ENCODE data around the gene RAD18. TPM values are rescaled to one million over a fixed set of nuclear protein-coding genes. Genes with fewer than 3 reads are reported as not detected.

The RAD18 gene
- total RNA-seq, 4 donors from 2014 or later = 3.5 to 11.7 (median 10.7) TPM

DNA sequence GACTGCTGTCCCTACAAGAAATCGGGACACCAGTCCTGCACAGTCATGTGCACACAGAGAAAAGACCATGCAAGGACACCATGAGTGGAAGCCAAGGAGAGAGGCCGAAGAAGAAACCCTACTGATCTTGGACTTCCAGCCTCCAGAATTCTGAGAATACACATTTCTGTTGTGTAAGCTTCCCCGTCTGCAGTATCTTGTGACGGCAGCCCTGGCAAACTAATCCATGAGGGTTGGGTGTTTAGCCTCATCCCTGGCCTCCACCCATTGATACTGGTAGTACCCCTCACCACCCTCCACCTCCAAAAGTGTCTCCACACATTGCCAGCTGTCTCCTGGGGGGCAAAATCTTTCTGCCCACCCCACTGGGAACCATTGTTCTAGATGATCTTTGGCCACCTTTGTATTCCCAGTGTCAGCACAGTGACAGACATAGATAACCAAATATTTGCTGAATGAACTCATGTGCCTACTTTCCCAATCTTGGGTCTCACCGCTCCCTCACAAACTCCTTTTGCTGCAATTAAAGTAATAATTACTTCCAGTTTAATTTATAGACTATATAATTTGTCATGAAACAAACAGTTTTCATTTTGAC lies 83.8 kb downstream of the RAD18 start:
- H3K27ac ChIP-seq = no peak overlapping the region
- H3K27me3 ChIP-seq = no peaks in the 10 kb centered on the region
- no peak for DNase-seq (ENCODE audit: low spot score in 2 of 2)
- no peak for TF ChIP-seq POLR2A (IDR thresholded peaks at IDR 0.05)
- TF ChIP-seq EP300 (IDR thresholded peaks at IDR 0.05) = no peak
- TF ChIP-seq, protein P1, sequence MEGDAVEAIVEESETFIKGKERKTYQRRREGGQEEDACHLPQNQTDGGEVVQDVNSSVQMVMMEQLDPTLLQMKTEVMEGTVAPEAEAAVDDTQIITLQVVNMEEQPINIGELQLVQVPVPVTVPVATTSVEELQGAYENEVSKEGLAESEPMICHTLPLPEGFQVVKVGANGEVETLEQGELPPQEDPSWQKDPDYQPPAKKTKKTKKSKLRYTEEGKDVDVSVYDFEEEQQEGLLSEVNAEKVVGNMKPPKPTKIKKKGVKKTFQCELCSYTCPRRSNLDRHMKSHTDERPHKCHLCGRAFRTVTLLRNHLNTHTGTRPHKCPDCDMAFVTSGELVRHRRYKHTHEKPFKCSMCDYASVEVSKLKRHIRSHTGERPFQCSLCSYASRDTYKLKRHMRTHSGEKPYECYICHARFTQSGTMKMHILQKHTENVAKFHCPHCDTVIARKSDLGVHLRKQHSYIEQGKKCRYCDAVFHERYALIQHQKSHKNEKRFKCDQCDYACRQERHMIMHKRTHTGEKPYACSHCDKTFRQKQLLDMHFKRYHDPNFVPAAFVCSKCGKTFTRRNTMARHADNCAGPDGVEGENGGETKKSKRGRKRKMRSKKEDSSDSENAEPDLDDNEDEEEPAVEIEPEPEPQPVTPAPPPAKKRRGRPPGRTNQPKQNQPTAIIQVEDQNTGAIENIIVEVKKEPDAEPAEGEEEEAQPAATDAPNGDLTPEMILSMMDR (IDR thresholded peaks at IDR 0.05) = no peak
- peaks cover 0 to 66% (median 0%) of the 10 kb centered on the region in 3 donors for H3K36me3 ChIP-seq
- H3K9me3 ChIP-seq = no peaks in the 10 kb centered on the region
- no peaks in the 10 kb centered on the region for H3K4me1 ChIP-seq
- no peak overlapping the region for H3K4me3 ChIP-seq
- WGBS, 2 donors = 92 to 93% methylated on average over 5 of the region's 5 CpGs

DNA sequence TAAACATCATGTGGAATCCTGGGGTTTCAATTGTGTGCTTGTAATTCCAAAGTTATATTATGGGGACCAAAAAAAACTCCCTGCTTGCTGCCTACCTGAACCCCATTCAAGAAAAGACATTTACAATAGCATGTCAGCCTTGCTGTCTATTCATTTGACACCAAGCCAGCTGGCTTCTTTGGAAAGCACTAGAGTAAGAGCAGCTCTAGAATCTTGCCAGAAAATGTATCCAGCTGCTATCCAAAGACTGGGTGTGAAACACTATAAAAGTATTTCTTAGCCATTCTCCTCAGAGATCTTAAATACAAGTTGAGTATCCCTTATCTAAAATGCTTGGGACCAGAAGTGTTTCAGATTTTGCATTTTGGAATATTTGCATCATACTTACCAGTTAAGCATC lies 87.4 kb downstream of the RAD18 start:
- Histone ChIP-seq H3K4me1 (no peaks in the 10 kb centered on the region), H3K4me3 (no peak overlapping the region), H3K36me3 (peaks cover 0 to 39% (median 0%) of the 10 kb centered on the region in 3 donors), H3K27me3 (no peaks in the 10 kb centered on the region), H3K27ac (no peak overlapping the region), H3K9me3 (no peaks in the 10 kb centered on the region)
- TF ChIP-seq, protein P1 (IDR thresholded peaks at IDR 0.05) = no peak
- no peak for TF ChIP-seq POLR2A (IDR thresholded peaks at IDR 0.05)
- TF ChIP-seq EP300 (IDR thresholded peaks at IDR 0.05) = no peak
- no peak for DNase-seq (ENCODE audit: low spot score in 2 of 2)

DNA sequence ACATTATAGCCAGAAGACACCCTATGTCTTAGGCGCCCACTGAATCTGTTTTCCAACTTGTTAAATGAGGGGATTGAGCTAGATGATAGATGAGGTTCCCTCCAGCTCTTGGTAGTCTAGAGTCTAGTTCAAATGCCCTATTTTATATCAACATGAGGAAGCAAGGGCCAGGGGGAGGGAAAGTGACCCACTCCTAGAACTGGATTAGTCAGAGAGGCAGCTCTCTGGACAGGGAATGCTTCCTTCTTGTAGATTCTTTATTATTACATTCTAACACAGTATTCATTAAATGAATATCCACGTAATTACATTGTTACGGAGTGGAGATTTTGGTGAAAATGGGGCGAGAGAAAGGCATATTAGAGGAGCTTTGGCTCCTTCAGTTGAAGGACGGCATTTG lies 89.5 kb downstream of the RAD18 start:
- H3K4me1 ChIP-seq = no peaks in the 10 kb centered on the region
- H3K27ac ChIP-seq = no peak overlapping the region
- H3K27me3 ChIP-seq = no peaks in the 10 kb centered on the region
- peaks cover 0 to 24% (median 0%) of the 10 kb centered on the region in 3 donors for H3K36me3 ChIP-seq
- H3K4me3 ChIP-seq = no peak overlapping the region
- H3K9me3 ChIP-seq = no peaks in the 10 kb centered on the region
- no peak for DNase-seq (ENCODE audit: low spot score in 2 of 2)
- TF ChIP-seq, protein P1 (IDR thresholded peaks at IDR 0.05) = no peak
- no peak for TF ChIP-seq EP300 (IDR thresholded peaks at IDR 0.05)
- TF ChIP-seq POLR2A (IDR thresholded peaks at IDR 0.05) = no peak
- 95 to 99% methylated on average over 5 of the region's 5 CpGs for WGBS, 2 donors

DNA sequence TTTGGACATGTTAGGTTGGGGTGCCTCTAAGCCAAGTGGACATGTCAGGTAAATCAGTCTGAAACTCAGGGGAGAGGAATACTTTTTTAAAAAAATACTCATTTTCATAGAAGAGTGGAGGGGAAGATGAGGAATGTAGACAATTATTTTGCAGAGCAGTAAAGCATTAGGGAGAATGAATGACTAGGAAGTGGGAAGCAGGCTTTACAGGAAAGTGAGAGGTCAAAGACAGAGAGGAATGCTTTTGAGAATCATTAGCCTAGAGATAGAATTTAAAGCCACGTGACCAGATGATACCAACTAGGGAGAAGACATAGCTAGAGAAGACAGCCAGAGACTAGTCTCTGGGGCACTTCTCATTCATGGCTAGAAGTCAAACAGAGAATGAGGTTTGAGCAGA lies 91.0 kb downstream of the RAD18 start:
- 55 to 80% methylated on average over 1 of the region's 1 CpG for WGBS, 2 donors

DNA sequence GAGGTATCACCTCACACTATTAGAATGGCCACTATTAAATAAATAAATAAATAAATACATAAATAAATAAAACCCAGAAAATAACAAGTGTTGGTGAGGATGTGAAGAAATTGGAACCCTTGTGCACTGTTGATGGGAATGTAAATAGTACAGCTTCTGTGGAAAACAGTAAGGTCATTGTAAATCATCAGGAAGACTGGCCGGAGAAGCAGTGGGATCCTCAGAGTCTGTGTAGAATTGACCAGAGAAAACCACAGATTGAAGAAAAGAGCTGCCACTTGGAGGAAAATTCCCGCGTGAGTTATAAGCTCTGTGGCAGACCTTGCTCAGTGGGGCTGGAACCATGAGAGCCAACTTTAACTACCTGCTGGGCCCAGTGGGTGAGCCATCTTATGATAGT lies 92.0 kb downstream of the RAD18 start:
- WGBS, 2 donors = 69 to 74% methylated on average over 3 of the region's 3 CpGs
- TF ChIP-seq, protein P1 (IDR thresholded peaks at IDR 0.05) = no peak
- no peak for TF ChIP-seq POLR2A (IDR thresholded peaks at IDR 0.05)
- TF ChIP-seq EP300 (IDR thresholded peaks at IDR 0.05) = no peak
- H3K36me3 ChIP-seq = peaks cover 0 to under 1% (median 0%) of the 10 kb centered on the region in 3 donors

More for the DNA sequence above, 91.0 kb downstream of the RAD18 start:
- TF ChIP-seq POLR2A (IDR thresholded peaks at IDR 0.05) (no peak), EP300 (IDR thresholded peaks at IDR 0.05) (no peak)
- TF ChIP-seq, protein P1 (IDR thresholded peaks at IDR 0.05) = no peak
- H3K4me1 ChIP-seq = no peaks in the 10 kb centered on the region
- DNase-seq (ENCODE audit: low spot score in 2 of 2) = no peak
- H3K27me3 ChIP-seq = no peaks in the 10 kb centered on the region
- H3K27ac ChIP-seq = no peak overlapping the region
- H3K4me3 ChIP-seq = no peak overlapping the region
- no peaks in the 10 kb centered on the region for H3K9me3 ChIP-seq
- peaks cover 0 to 10% (median 0%) of the 10 kb centered on the region in 3 donors for H3K36me3 ChIP-seq

More for the DNA sequence above, 92.0 kb downstream of the RAD18 start:
- no peak overlapping the region for H3K4me3 ChIP-seq
- no peaks in the 10 kb centered on the region for H3K9me3 ChIP-seq
- no peaks in the 10 kb centered on the region for H3K27me3 ChIP-seq
- DNase-seq (ENCODE audit: low spot score in 2 of 2) = no peak
- H3K27ac ChIP-seq = no peak overlapping the region
- no peaks in the 10 kb centered on the region for H3K4me1 ChIP-seq
